Calu3 (cell line): Measurements from ENCODE around the gene FRMPD4. TPM values are rescaled to one million over a fixed set of nuclear protein-coding genes. Genes with fewer than 3 reads are reported as not detected.

Experiments
- BruUV-seq: library from RNA; stranded (reverse); fragments of 400-500 nt; replicated peaks from 2 replicates; lab custom pipeline; 2021; lab: Mats Ljungman, UMichigan
- CTCF ChIA-PET: fragments of 300-600 bp; sonication (Branson Sonifier 250); formaldehyde crosslinking; loops from one replicate; lab custom pipeline; 2022; ENCODE audit warnings: antibody characterized with exemption; lab: Charles Lee
- DNase-seq: peaks from one replicate; pipeline ENCODE4 v3.0.0; 2022
- H3K27ac Mint-ChIP-seq: one replicate; pipeline ENCODE4 v1.8.0; 2022; ENCODE audit warnings: mixed read lengths; ENCODE audit not compliant: unreplicated experiment
- H3K27me3 Mint-ChIP-seq: one replicate; pipeline ENCODE4 v1.8.0; 2022; ENCODE audit warnings: mixed read lengths; ENCODE audit not compliant: unreplicated experiment
- H3K36me3 Mint-ChIP-seq: one replicate; pipeline ENCODE4 v1.8.0; 2022; ENCODE audit warnings: mild to moderate bottlenecking, moderate library complexity, mixed read lengths; ENCODE audit not compliant: insufficient read depth, unreplicated experiment
- H3K4me1 Mint-ChIP-seq: one replicate; pipeline ENCODE4 v1.8.0; 2022; ENCODE audit warnings: mild to moderate bottlenecking, low read depth, mixed read lengths; ENCODE audit not compliant: unreplicated experiment
- H3K4me3 Mint-ChIP-seq: one replicate; pipeline ENCODE4 v1.8.0; 2022; ENCODE audit warnings: mild to moderate bottlenecking, low read depth, moderate library complexity, mixed read lengths; ENCODE audit not compliant: unreplicated experiment
- H3K9me3 Mint-ChIP-seq: one replicate; pipeline ENCODE4 v1.8.0; 2022; ENCODE audit warnings: low read depth, mixed read lengths; ENCODE audit not compliant: unreplicated experiment
- intact Hi-C: fragments of 100-400 bp; cut with micrococcal nuclease; formaldehyde crosslinking; loops from one replicate; pipeline ENCODE4 v1.10.0; 2022; ENCODE audit not compliant: unreplicated experiment
- total RNA-seq: library from RNA; stranded (reverse); gene quantifications from 2 replicates; pipeline ENCODE4 v1.2.3, GENCODE V29; 2022
- TF ChIP-seq, protein P1 (sequence below): fragments of 200-600 bp; IDR thresholded peaks from one replicate; pipeline ENCODE4 v1.8.0; 2022; ENCODE audit warnings: antibody characterized with exemption; ENCODE audit not compliant: unreplicated experiment

FRMPD4 gene
- total RNA-seq, 1 experiment from 2014 or later: not detected

DNA sequence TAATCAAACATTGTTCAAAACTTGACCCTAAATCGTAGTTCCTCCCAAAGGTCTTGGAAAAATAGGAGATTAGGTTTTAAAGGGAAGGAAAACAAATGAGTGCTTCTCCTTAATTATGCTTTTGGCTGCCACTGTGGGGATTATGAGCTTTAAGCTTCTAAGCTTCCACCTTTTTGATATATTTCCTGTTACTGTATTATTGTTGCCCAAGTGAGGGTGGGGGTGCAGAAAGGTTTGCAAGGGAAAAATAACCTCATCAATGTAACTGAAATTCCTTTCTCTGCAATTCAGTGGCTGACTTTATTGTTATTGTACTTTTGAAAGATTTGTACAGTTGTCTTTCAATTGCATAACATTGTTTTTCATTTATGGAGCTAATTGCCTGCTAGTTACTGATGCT, 285.1 kb downstream of the FRMPD4 start:
- TF ChIP-seq, protein P1, sequence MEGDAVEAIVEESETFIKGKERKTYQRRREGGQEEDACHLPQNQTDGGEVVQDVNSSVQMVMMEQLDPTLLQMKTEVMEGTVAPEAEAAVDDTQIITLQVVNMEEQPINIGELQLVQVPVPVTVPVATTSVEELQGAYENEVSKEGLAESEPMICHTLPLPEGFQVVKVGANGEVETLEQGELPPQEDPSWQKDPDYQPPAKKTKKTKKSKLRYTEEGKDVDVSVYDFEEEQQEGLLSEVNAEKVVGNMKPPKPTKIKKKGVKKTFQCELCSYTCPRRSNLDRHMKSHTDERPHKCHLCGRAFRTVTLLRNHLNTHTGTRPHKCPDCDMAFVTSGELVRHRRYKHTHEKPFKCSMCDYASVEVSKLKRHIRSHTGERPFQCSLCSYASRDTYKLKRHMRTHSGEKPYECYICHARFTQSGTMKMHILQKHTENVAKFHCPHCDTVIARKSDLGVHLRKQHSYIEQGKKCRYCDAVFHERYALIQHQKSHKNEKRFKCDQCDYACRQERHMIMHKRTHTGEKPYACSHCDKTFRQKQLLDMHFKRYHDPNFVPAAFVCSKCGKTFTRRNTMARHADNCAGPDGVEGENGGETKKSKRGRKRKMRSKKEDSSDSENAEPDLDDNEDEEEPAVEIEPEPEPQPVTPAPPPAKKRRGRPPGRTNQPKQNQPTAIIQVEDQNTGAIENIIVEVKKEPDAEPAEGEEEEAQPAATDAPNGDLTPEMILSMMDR: no peak
- Mint-ChIP-seq H3K9me3 (no peaks in the 10 kb centered on the region), H3K36me3 (no peaks in the 10 kb centered on the region), H3K27ac (no peak overlapping the region), H3K4me1 (no peaks in the 10 kb centered on the region), H3K4me3 (no peak overlapping the region), H3K27me3 (peaks cover 45% of the 10 kb centered on the region)
- DNase-seq: no peak
- CTCF ChIA-PET: no interaction called here
- BruUV-seq: no TSS peak
- intact Hi-C loops: no loop called here

DNA sequence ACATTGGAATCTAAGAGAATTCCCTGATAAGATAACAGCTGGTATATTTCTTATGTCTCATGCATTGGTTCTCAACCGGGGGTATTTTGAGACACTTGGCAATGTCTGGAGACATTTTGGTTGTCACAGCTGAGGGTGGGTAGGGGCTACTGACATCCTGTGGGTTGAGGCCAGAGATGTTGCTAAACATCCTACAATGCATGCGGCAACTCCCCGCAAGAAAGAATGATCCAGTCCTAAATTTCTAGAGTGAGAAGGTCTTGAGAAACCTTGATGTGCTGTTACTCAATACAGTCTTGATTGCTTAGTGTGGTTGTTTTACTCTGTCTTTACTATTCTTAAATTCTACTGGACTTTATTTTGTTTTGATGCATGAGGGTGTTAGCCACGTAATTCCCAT, 287.2 kb downstream of the FRMPD4 start:
- BruUV-seq: no TSS peak
- DNase-seq: no peak
- TF ChIP-seq, protein P1: no peak
- no peak overlapping the region for H3K4me3 Mint-ChIP-seq
- H3K4me1 Mint-ChIP-seq: no peaks in the 10 kb centered on the region
- intact Hi-C loops: no loop called here
- H3K27me3 Mint-ChIP-seq: peaks cover 40% of the 10 kb centered on the region
- no peaks in the 10 kb centered on the region for H3K9me3 Mint-ChIP-seq
- CTCF ChIA-PET: no interaction called here
- no peak overlapping the region for H3K27ac Mint-ChIP-seq
- no peaks in the 10 kb centered on the region for H3K36me3 Mint-ChIP-seq

DNA sequence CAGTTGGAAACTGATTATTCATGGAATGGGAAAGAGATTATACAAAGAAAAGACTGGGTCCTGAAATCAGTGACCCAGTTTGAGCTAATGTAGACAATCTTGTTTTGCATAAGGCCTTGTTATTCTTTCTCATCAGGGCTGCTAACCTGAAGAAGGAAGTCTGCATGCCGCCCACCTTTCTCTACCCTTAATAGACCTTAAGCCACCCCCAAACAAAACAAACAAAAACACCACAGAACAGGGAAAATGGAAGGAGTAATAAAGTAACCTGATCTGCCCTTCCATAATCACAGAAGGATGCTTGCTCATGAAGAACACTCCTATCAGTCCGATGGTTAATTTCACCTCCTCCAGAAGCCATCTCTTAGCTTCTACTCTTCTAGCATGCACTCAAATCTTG, 288.1 kb downstream of the FRMPD4 start:
- no peak for DNase-seq
- CTCF ChIA-PET: interaction anchor here (0.7 kb wide), 1 partner anchor 240 kb away, joined by 3 read pairs; no protein-coding TSS in a partner anchor
- H3K4me3 Mint-ChIP-seq: no peak overlapping the region
- no peaks in the 10 kb centered on the region for H3K36me3 Mint-ChIP-seq
- no peaks in the 10 kb centered on the region for H3K4me1 Mint-ChIP-seq
- H3K27me3 Mint-ChIP-seq: peaks cover 34% of the 10 kb centered on the region
- H3K27ac Mint-ChIP-seq: no peak overlapping the region
- intact Hi-C loops: no loop called here
- no TSS peak for BruUV-seq
- TF ChIP-seq, protein P1: no peak
- H3K9me3 Mint-ChIP-seq: no peaks in the 10 kb centered on the region

DNA sequence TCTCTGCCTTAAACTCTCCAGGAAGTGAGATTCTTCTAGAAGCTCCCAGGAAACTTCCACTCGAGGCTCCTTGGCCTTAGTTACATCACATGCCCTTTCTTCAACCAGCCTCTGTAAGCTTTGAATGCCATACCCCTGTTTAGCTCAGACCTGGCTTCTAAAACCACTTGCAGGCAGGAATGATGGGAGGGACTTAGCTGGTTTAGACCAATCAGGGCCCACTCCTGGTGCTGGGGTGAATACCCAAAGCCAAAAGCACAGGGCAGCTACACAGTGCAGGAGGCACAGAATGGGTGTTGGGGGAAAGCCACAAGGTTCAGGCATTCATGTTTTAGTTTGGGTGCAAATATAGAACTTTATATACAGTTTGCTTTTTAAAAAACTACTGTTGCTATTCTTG, 296.2 kb downstream of the FRMPD4 start:
- Mint-ChIP-seq H3K27ac (no peak overlapping the region), H3K9me3 (no peaks in the 10 kb centered on the region), H3K4me3 (no peak overlapping the region), H3K27me3 (peaks cover 54% of the 10 kb centered on the region), H3K36me3 (no peaks in the 10 kb centered on the region), H3K4me1 (no peaks in the 10 kb centered on the region)
- TF ChIP-seq, protein P1: no peak
- BruUV-seq: no TSS peak
- CTCF ChIA-PET: no interaction called here
- intact Hi-C loops: no loop called here
- DNase-seq: no peak
